GM18858 (cell line): ENCODE measurements around the gene KCNG1.

Source experiments
- ATAC-seq: cut with Tn5 transposase; IDR thresholded peaks from one replicate; pipeline ENCODE4 v1.9.1; 2021; ENCODE audit not compliant: unreplicated experiment

Gene KCNG1

DNA sequence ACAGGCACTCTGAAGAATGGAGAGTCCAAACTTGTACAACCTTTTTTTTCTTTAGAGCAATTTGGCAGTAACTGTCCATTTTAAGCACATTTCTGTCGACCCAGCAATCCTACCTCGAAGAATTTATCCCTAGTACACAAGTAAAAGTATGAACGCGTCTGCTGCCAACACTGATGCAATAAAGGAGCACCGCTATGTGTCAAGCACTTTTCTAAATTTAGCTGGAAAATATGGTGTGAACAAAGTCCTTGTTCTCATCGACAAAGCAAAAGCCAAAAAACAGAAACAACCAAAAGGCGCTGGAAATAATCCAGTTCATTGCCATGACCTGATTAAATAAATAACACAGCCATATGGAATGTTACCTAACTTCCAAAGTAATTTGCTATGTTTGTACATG is 65.6 kb downstream of the KCNG1 start:
- no peak for ATAC-seq

- no peak for ATAC-seq
Measured at GRCh38 chr20:50953821-50954220, 69.1 kb downstream of the KCNG1 start.
